ENCODE results near the gene MAGI2.

Gene MAGI2

DNA sequence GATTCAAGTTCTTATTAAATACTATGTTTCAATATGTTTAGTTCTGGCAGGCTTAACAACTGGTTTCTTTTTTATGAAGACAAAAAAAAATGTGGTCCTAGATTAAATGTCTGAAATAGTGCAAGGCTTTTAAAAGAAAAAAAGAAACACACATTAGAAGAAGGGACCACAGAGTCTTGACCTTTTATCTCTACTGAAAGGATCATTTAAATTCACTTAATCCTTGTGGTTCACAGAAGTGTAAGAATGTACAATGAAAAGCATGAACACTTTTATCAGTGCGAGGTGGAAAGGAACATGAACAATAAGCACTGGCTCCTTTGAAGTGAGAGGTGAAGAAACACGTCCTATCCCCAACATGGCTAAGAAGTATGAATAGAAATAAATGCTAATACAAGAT lies 765.1 kb downstream of the MAGI2 start:
- H2BK120ac ChIP-seq (ENCODE audit: low read depth, low read length) = no peak overlapping the region
- no peak overlapping the region for H3K9ac ChIP-seq (ENCODE audit: low read length)
- H3K23ac ChIP-seq (ENCODE audit: low read length in 2 of 2) = no peak overlapping the region
- no peak overlapping the region for H4K8ac ChIP-seq (ENCODE audit: low read length)
- H2AFZ ChIP-seq (ENCODE audit: low read depth, low read length) = no peak overlapping the region
- no peak overlapping the region for H2BK5ac ChIP-seq (ENCODE audit: low read depth, low read length, poor library complexity, severe bottlenecking)
- no peaks in the 10 kb centered on the region for H3K27me3 ChIP-seq (ENCODE audit: control insufficient read depth in 1 of 2, insufficient read depth in 1 of 2, low read length in 2 of 2)
- H4K91ac ChIP-seq (ENCODE audit: low read length) = no peak overlapping the region
- no peak overlapping the region for H2BK12ac ChIP-seq (ENCODE audit: low read length in 2 of 2)
- no peak overlapping the region for H3K4me3 ChIP-seq (ENCODE audit: insufficient read depth in 1 of 2, low read depth in 1 of 2, low read length in 2 of 2)
- H2AK5ac ChIP-seq (ENCODE audit: low read length, severe bottlenecking) = no peak overlapping the region
- H3K27ac ChIP-seq (ENCODE audit: low read length, poor library complexity, severe bottlenecking) = no peak overlapping the region
- no peak for DNase-seq
- H3K4me2 ChIP-seq (ENCODE audit: low read length, poor library complexity, severe bottlenecking) = no peak overlapping the region
- no peak overlapping the region for H3K14ac ChIP-seq (ENCODE audit: low read length in 2 of 2)
- no peaks in the 10 kb centered on the region for H3K9me3 ChIP-seq (ENCODE audit: control insufficient read depth, low read length)
- H3K18ac ChIP-seq (ENCODE audit: low read depth in 1 of 2, low read length in 2 of 2) = no peak overlapping the region
- H3K4ac ChIP-seq (ENCODE audit: low read depth in 1 of 2, low read length in 2 of 2) = no peak overlapping the region
- no peaks in the 10 kb centered on the region for H3K4me1 ChIP-seq (ENCODE audit: control insufficient read depth, insufficient read depth, low read depth, low read length)
- H3K79me1 ChIP-seq (replicated peaks; ENCODE audit: low read length, poor library complexity, severe bottlenecking) = no peaks in the 10 kb centered on the region
- 100% methylated on average over 1 of the region's 2 CpGs for WGBS
- H3K36me3 ChIP-seq (ENCODE audit: control insufficient read depth in 1 of 2, insufficient read depth in 2 of 2, low read depth in 1 of 2, low read length in 2 of 2) = no peaks in the 10 kb centered on the region
- no peak overlapping the region for H2BK15ac ChIP-seq (ENCODE audit: low read depth, poor library complexity, severe bottlenecking)

DNA sequence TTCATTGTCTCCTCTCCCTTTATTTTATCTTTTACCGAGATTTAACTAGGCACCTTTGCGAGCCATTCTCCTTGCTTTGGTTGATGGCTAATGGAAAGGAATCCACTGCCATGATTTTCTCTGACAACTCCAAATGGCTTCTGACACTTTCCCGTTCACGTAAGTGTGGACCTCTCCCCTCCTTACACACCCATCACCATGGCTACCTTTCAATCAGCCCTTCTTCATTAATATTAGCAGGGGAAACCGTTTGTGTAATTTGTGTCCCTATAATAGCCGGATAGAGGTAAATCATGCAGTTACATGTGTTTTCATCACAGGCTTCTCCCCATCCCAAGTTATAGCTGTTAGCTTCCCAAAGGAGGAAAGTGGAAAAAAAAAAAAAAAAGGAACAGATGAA lies 767.3 kb downstream of the MAGI2 start:
- Histone ChIP-seq H2BK120ac (ENCODE audit: low read depth, low read length) (no peak overlapping the region), H3K14ac (ENCODE audit: low read length in 2 of 2) (no peak overlapping the region), H3K79me1 (replicated peaks; ENCODE audit: low read length, poor library complexity, severe bottlenecking) (no peaks in the 10 kb centered on the region), H3K27me3 (ENCODE audit: control insufficient read depth in 1 of 2, insufficient read depth in 1 of 2, low read length in 2 of 2) (no peaks in the 10 kb centered on the region), H2AK5ac (ENCODE audit: low read length, severe bottlenecking) (no peak overlapping the region), H4K8ac (ENCODE audit: low read length) (no peak overlapping the region), H3K4me2 (ENCODE audit: low read length, poor library complexity, severe bottlenecking) (no peak overlapping the region), H4K91ac (ENCODE audit: low read length) (no peak overlapping the region), H3K9ac (ENCODE audit: low read length) (no peak overlapping the region), H2AFZ (ENCODE audit: low read depth, low read length) (no peak overlapping the region), H3K36me3 (ENCODE audit: control insufficient read depth in 1 of 2, insufficient read depth in 2 of 2, low read depth in 1 of 2, low read length in 2 of 2) (no peaks in the 10 kb centered on the region), H3K4me1 (ENCODE audit: control insufficient read depth, insufficient read depth, low read depth, low read length) (no peaks in the 10 kb centered on the region), H3K9me3 (ENCODE audit: control insufficient read depth, low read length) (no peaks in the 10 kb centered on the region), H2BK15ac (ENCODE audit: low read depth, poor library complexity, severe bottlenecking) (no peak overlapping the region), H2BK12ac (ENCODE audit: low read length in 2 of 2) (no peak overlapping the region), H3K27ac (ENCODE audit: low read length, poor library complexity, severe bottlenecking) (no peak overlapping the region), H3K4ac (ENCODE audit: low read depth in 1 of 2, low read length in 2 of 2) (no peak overlapping the region), H3K4me3 (ENCODE audit: insufficient read depth in 1 of 2, low read depth in 1 of 2, low read length in 2 of 2) (no peak overlapping the region), H3K18ac (ENCODE audit: low read depth in 1 of 2, low read length in 2 of 2) (no peak overlapping the region), H2BK5ac (ENCODE audit: low read depth, low read length, poor library complexity, severe bottlenecking) (no peak overlapping the region), H3K23ac (ENCODE audit: low read length in 2 of 2) (no peak overlapping the region)
- no peak for DNase-seq
- WGBS = 38% methylated on average over 2 of the region's 6 CpGs

DNA sequence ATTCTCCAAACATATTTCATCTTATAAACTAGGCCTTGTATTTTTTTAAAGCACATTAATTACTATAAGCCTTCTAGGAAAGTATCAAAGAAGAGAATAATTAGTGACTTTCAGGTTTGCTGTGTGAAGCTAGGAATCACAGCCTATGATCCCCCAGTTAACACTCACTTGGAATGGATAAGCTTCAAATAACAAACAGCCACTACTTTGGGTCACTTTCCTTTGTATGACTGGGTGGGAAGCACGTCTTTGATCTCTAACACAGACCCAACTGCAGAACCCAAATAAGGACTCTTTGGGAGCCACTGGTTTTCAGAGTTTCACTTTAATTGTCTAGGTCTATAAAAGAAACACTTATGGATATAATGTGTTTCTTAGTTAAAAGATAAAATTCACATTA lies 769.3 kb downstream of the MAGI2 start:
- Histone ChIP-seq H3K36me3 (ENCODE audit: control insufficient read depth in 1 of 2, insufficient read depth in 2 of 2, low read depth in 1 of 2, low read length in 2 of 2) (no peaks in the 10 kb centered on the region), H3K9me3 (ENCODE audit: control insufficient read depth, low read length) (no peaks in the 10 kb centered on the region), H2AFZ (ENCODE audit: low read depth, low read length) (no peak overlapping the region), H3K4ac (ENCODE audit: low read depth in 1 of 2, low read length in 2 of 2) (no peak overlapping the region), H3K27me3 (ENCODE audit: control insufficient read depth in 1 of 2, insufficient read depth in 1 of 2, low read length in 2 of 2) (no peaks in the 10 kb centered on the region), H4K8ac (ENCODE audit: low read length) (no peak overlapping the region), H3K4me2 (ENCODE audit: low read length, poor library complexity, severe bottlenecking) (no peak overlapping the region), H2BK5ac (ENCODE audit: low read depth, low read length, poor library complexity, severe bottlenecking) (no peak overlapping the region), H4K91ac (ENCODE audit: low read length) (no peak overlapping the region), H2BK120ac (ENCODE audit: low read depth, low read length) (no peak overlapping the region), H3K14ac (ENCODE audit: low read length in 2 of 2) (no peak overlapping the region), H3K4me3 (ENCODE audit: insufficient read depth in 1 of 2, low read depth in 1 of 2, low read length in 2 of 2) (no peak overlapping the region), H2AK5ac (ENCODE audit: low read length, severe bottlenecking) (no peak overlapping the region), H3K27ac (ENCODE audit: low read length, poor library complexity, severe bottlenecking) (no peak overlapping the region), H3K9ac (ENCODE audit: low read length) (no peak overlapping the region), H3K79me1 (replicated peaks; ENCODE audit: low read length, poor library complexity, severe bottlenecking) (no peaks in the 10 kb centered on the region), H3K18ac (ENCODE audit: low read depth in 1 of 2, low read length in 2 of 2) (no peak overlapping the region), H2BK12ac (ENCODE audit: low read length in 2 of 2) (no peak overlapping the region), H2BK15ac (ENCODE audit: low read depth, poor library complexity, severe bottlenecking) (no peak overlapping the region), H3K4me1 (ENCODE audit: control insufficient read depth, insufficient read depth, low read depth, low read length) (no peaks in the 10 kb centered on the region), H3K23ac (ENCODE audit: low read length in 2 of 2) (no peak overlapping the region)
- WGBS = 60% methylated on average over 1 of the region's 1 CpG
- no peak for DNase-seq

DNA sequence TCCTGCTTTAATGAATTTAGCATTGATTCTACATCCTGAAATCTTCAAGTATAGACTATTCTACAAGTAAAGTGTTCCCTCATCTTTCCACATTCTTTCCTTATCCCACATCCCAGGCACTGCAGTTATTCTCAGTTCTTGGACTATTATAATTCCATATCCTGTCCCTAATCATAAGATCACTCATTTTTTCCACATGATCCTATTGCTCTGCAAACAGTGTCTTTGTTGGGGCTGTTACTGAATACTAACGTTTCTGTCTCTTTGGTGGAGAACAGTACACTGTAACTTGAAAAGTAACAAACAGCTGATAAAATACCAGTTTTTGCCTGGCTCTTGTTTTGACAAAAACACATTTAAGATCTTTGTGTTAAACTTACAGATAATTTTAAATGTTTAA lies 769.9 kb downstream of the MAGI2 start:
- H2AK5ac ChIP-seq (ENCODE audit: low read length, severe bottlenecking) = no peak overlapping the region
- no peak overlapping the region for H3K4ac ChIP-seq (ENCODE audit: low read depth in 1 of 2, low read length in 2 of 2)
- no peak overlapping the region for H2AFZ ChIP-seq (ENCODE audit: low read depth, low read length)
- no peak overlapping the region for H2BK15ac ChIP-seq (ENCODE audit: low read depth, poor library complexity, severe bottlenecking)
- no peak overlapping the region for H3K4me3 ChIP-seq (ENCODE audit: insufficient read depth in 1 of 2, low read depth in 1 of 2, low read length in 2 of 2)
- H3K4me2 ChIP-seq (ENCODE audit: low read length, poor library complexity, severe bottlenecking) = no peak overlapping the region
- no peak overlapping the region for H3K23ac ChIP-seq (ENCODE audit: low read length in 2 of 2)
- no peak overlapping the region for H2BK5ac ChIP-seq (ENCODE audit: low read depth, low read length, poor library complexity, severe bottlenecking)
- no peak overlapping the region for H3K27ac ChIP-seq (ENCODE audit: low read length, poor library complexity, severe bottlenecking)
- no CpG with 5 or more reads among the region's 1 CpG for WGBS
- no peaks in the 10 kb centered on the region for H3K4me1 ChIP-seq (ENCODE audit: control insufficient read depth, insufficient read depth, low read depth, low read length)
- H2BK120ac ChIP-seq (ENCODE audit: low read depth, low read length) = no peak overlapping the region
- H3K36me3 ChIP-seq (ENCODE audit: control insufficient read depth in 1 of 2, insufficient read depth in 2 of 2, low read depth in 1 of 2, low read length in 2 of 2) = no peaks in the 10 kb centered on the region
- H3K18ac ChIP-seq (ENCODE audit: low read depth in 1 of 2, low read length in 2 of 2) = no peak overlapping the region
- H3K14ac ChIP-seq (ENCODE audit: low read length in 2 of 2) = no peak overlapping the region
- H3K27me3 ChIP-seq (ENCODE audit: control insufficient read depth in 1 of 2, insufficient read depth in 1 of 2, low read length in 2 of 2) = no peaks in the 10 kb centered on the region
- no peak overlapping the region for H4K91ac ChIP-seq (ENCODE audit: low read length)
- H2BK12ac ChIP-seq (ENCODE audit: low read length in 2 of 2) = no peak overlapping the region
- no peak overlapping the region for H3K9ac ChIP-seq (ENCODE audit: low read length)
- no peaks in the 10 kb centered on the region for H3K9me3 ChIP-seq (ENCODE audit: control insufficient read depth, low read length)
- no peaks in the 10 kb centered on the region for H3K79me1 ChIP-seq (replicated peaks; ENCODE audit: low read length, poor library complexity, severe bottlenecking)
- no peak for DNase-seq
- H4K8ac ChIP-seq (ENCODE audit: low read length) = no peak overlapping the region
